ENCODE measurements around the gene SLC44A2.

SLC44A2 gene

GRCh38 chr19:10625003-10625761 is at the start of gene SLC44A2:
SLC44A2 (plus strand) TSS chr19:10625553; CDS start chr19:10625634, 81 bp downstream.
- no peak for DNase-seq

- DNase-seq = no peak
Observed at GRCh38 chr19:10577951-10578350, 47.4 kb upstream of the SLC44A2 start.

- peak; percentile 87 to 92 for DNase-seq
Observed at GRCh38 chr19:10580979-10581631, 44.2 kb upstream of the SLC44A2 start.

GRCh38 chr19:10582091-10582490 is 43.3 kb upstream of the SLC44A2 start:
- no peak for DNase-seq

- no peak for DNase-seq
Observed at GRCh38 chr19:10583036-10583776, 42.1 kb upstream of the SLC44A2 start.

GRCh38 chr19:10586396-10586795 is 39.0 kb upstream of the SLC44A2 start:
- DNase-seq = no peak

GRCh38 chr19:10587022-10587838 is 38.1 kb upstream of the SLC44A2 start, which contains the start of gene AP1M2:
AP1M2 (minus strand) TSS chr19:10587312; CDS start chr19:10587231, 81 bp downstream.
- no peak for DNase-seq

- no peak for DNase-seq
Observed at GRCh38 chr19:10587839-10588150, 37.6 kb upstream of the SLC44A2 start.

GRCh38 chr19:10593148-10593547 is 32.2 kb upstream of the SLC44A2 start:
- DNase-seq = no peak

GRCh38 chr19:10593820-10594637 is 31.3 kb upstream of the SLC44A2 start:
- DNase-seq = no peak

GRCh38 chr19:10600149-10600548 is 25.2 kb upstream of the SLC44A2 start:
- DNase-seq = no peak

GRCh38 chr19:10601999-10602329 is 23.4 kb upstream of the SLC44A2 start:
- no peak for DNase-seq

- peak; percentile 88 to 89 for DNase-seq
Observed at GRCh38 chr19:10602330-10603083, 22.8 kb upstream of the SLC44A2 start.

GRCh38 chr19:10603084-10603872 is 22.1 kb upstream of the SLC44A2 start:
- peak; percentile 76 to 79 for DNase-seq

GRCh38 chr19:10603873-10604459 is 21.4 kb upstream of the SLC44A2 start:
- peak; percentile 26 to 34 for DNase-seq

- peak in 1 of 2 donors; percentile 10 for DNase-seq
Observed at GRCh38 chr19:10604460-10604980, 20.8 kb upstream of the SLC44A2 start.

GRCh38 chr19:10611907-10612306 is 13.4 kb upstream of the SLC44A2 start:
- no peak for DNase-seq

- DNase-seq = no peak
Observed at GRCh38 chr19:10612499-10613119, 12.7 kb upstream of the SLC44A2 start.

- DNase-seq = no peak
Observed at GRCh38 chr19:10615429-10616023, 9.8 kb upstream of the SLC44A2 start.
